HG03558 (cell line): Measurements from ENCODE around the gene ZFP30.

Experiments used
- ATAC-seq: cut with Tn5 transposase; IDR thresholded peaks from one replicate; pipeline ENCODE4 v1.9.1; 2021; ENCODE audit warnings: moderate number of reproducible peaks; ENCODE audit not compliant: unreplicated experiment; ENCODE audit errors: extremely low read depth

The ZFP30 gene

GRCh38 chr19:37564624-37565369 is 90.5 kb downstream of the ZFP30 start:
- no peak for ATAC-seq
